Neural cell (in vitro differentiated cells): ENCODE data around the gene MICU1.
"Not testable (repeated sequence)": the region's sequence is repeated elsewhere in the genome, so short reads cannot be mapped to it uniquely, and the experiment has no call there.

Experiments used
- MXI1 ChIP-seq: fragments of 450-650 bp; conservative IDR thresholded peaks from 2 replicates; pipeline ENCODE4 v1.6.1; 2014; ENCODE audit warnings: antibody characterized with exemption, mild to moderate bottlenecking; ENCODE audit not compliant: poor library complexity, severe bottlenecking
- RAD21 ChIP-seq: fragments of 450-650 bp; conservative IDR thresholded peaks from 2 replicates; pipeline ENCODE4 v1.6.1; 2014; ENCODE audit warnings: antibody characterized with exemption, mild to moderate bottlenecking, moderate library complexity
- TF ChIP-seq, protein P1 (sequence below): fragments of 450-650 bp; IDR thresholded peaks from 2 replicates; pipeline ENCODE4 v1.5.1; 2014; ENCODE audit warnings: antibody characterized with exemption, mild to moderate bottlenecking, moderate library complexity; ENCODE audit not compliant: poor library complexity, severe bottlenecking

DNA sequence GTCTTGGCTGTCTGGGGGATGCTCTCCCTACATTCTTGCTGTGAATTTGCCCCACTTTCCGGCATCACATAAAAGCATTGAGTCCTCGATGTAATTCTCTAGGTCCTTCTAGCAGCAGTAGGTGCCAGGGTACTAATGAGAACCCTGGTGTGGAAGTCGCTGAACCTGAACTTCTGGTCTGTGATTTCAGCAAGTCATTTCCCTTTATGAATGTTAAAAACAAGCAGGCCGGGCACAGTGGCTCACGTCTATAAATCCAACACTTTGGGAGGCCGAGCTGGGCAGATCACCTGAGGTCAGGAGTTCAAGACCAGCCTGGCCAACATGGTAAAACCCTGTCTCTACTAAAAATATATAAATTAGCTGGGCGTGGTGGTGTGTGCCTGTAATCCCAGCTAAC is 240.9 kb downstream of the MICU1 start:
- not testable (repeated sequence) for TF ChIP-seq MXI1, RAD21
- TF ChIP-seq, protein P1, sequence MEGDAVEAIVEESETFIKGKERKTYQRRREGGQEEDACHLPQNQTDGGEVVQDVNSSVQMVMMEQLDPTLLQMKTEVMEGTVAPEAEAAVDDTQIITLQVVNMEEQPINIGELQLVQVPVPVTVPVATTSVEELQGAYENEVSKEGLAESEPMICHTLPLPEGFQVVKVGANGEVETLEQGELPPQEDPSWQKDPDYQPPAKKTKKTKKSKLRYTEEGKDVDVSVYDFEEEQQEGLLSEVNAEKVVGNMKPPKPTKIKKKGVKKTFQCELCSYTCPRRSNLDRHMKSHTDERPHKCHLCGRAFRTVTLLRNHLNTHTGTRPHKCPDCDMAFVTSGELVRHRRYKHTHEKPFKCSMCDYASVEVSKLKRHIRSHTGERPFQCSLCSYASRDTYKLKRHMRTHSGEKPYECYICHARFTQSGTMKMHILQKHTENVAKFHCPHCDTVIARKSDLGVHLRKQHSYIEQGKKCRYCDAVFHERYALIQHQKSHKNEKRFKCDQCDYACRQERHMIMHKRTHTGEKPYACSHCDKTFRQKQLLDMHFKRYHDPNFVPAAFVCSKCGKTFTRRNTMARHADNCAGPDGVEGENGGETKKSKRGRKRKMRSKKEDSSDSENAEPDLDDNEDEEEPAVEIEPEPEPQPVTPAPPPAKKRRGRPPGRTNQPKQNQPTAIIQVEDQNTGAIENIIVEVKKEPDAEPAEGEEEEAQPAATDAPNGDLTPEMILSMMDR = not testable (repeated sequence)
